GM23338 (cell line): ENCODE results near the gene REXO2. TPM values are rescaled to one million over a fixed set of nuclear protein-coding genes. Genes with fewer than 3 reads are reported as not detected.
A peak's percentile ranks its signal among the peaks of the same experiment; 100 is the strongest.

Source experiments
- ATAC-seq: fragments of 200-7000 bp; cut with Tn5 transposase; 3 replicates; pipeline ENCODE4 v1.9.1; 2020
- DNase-seq: peaks from one replicate; pipeline ENCODE4 v3.0.0-alpha.2; 2015; ENCODE audit warnings: low spot score
- H2AFZ ChIP-seq: fragments of 200-600 bp; sonication (generic); 2 replicates; pipeline ENCODE4 v1.8.0; 2016; ENCODE audit warnings: antibody characterized with exemption, mild to moderate bottlenecking, moderate library complexity
- H3F3A ChIP-seq: fragments of 200-600 bp; sonication (generic); replicated peaks from 2 replicates; pipeline ENCODE4 v1.8.0; 2017; ENCODE audit warnings: antibody characterized with exemption, mixed run types, low read depth
- H3K27ac ChIP-seq: fragments of 200-600 bp; sonication (generic); 2 replicates; pipeline ENCODE4 v1.6.1; 2016; ENCODE audit warnings: low read depth
- H3K27me3 ChIP-seq: fragments of 200-600 bp; sonication (generic); 2 replicates; pipeline ENCODE4 v1.8.0; 2016; ENCODE audit warnings: mild to moderate bottlenecking, mixed run types, moderate library complexity; ENCODE audit not compliant: insufficient read depth
- H3K36me3 ChIP-seq: fragments of 200-600 bp; sonication (generic); 2 replicates; pipeline ENCODE4 v1.8.0; 2016; ENCODE audit warnings: mild to moderate bottlenecking; ENCODE audit not compliant: insufficient read depth
- H3K4me1 ChIP-seq: fragments of 200-600 bp; sonication (generic); 2 replicates; pipeline ENCODE4 v1.8.0; 2016; ENCODE audit warnings: mild to moderate bottlenecking, moderate library complexity; ENCODE audit not compliant: insufficient read depth
- H3K4me2 ChIP-seq: fragments of 200-600 bp; sonication (generic); 2 replicates; pipeline ENCODE4 v1.7.1; 2017; ENCODE audit warnings: mixed run types
- H3K4me3 ChIP-seq: fragments of 200-600 bp; sonication (generic); 2 replicates; pipeline ENCODE4 v1.6.1; 2016; ENCODE audit warnings: mixed run types
- H3K79me2 ChIP-seq: fragments of 200-600 bp; sonication (generic); replicated peaks from 2 replicates; pipeline ENCODE4 v1.8.0; 2017; ENCODE audit warnings: mild to moderate bottlenecking; ENCODE audit not compliant: insufficient read depth
- H3K9me2 ChIP-seq: fragments of 200-600 bp; sonication (generic); 2 replicates; pipeline ENCODE4 v1.8.0; 2017; ENCODE audit not compliant: insufficient read depth
- H4K20me1 ChIP-seq: fragments of 200-600 bp; sonication (generic); replicated peaks from 2 replicates; pipeline ENCODE4 v1.8.0; 2017; ENCODE audit warnings: mild to moderate bottlenecking; ENCODE audit not compliant: insufficient read depth
- H3K27ac Mint-ChIP-seq: 2 replicates; pipeline ENCODE4 v1.8.0; 2020; ENCODE audit warnings: inconsistent platforms, mild to moderate bottlenecking, moderate library complexity, mixed read lengths
- H3K27me3 Mint-ChIP-seq: 3 replicates; pipeline ENCODE4 v1.8.0; 2022; ENCODE audit warnings: low read depth, mild to moderate bottlenecking, moderate library complexity, mixed read lengths, inconsistent platforms; ENCODE audit not compliant: insufficient read depth, poor library complexity
- H3K36me3 Mint-ChIP-seq: 3 replicates; pipeline ENCODE4 v1.8.0; 2021; ENCODE audit warnings: low read depth, mild to moderate bottlenecking, inconsistent platforms, moderate library complexity, mixed read lengths
- H3K4me1 Mint-ChIP-seq: 3 replicates; pipeline ENCODE4 v1.8.0; 2020; ENCODE audit warnings: mild to moderate bottlenecking, inconsistent platforms, mixed read lengths
- H3K4me3 Mint-ChIP-seq: 3 replicates; pipeline ENCODE4 v1.8.0; 2021; ENCODE audit warnings: moderate library complexity, mild to moderate bottlenecking, inconsistent platforms, mixed read lengths
- H3K9me3 Mint-ChIP-seq: 3 replicates; pipeline ENCODE4 v1.8.0; 2020; ENCODE audit warnings: moderate library complexity, mild to moderate bottlenecking, inconsistent platforms, mixed read lengths
- CREB1 ChIP-seq: fragments of 250-450 bp; sonication (Bioruptor Pico); IDR thresholded peaks from 2 replicates; pipeline ENCODE4 v1.5.0; 2020; ENCODE audit warnings: low read depth, mild to moderate bottlenecking, moderate library complexity
- EZH2 ChIP-seq: fragments of 200-600 bp; sonication (generic); IDR thresholded peaks from one replicate; pipeline ENCODE4 v1.8.0; 2017; ENCODE audit warnings: antibody characterized with exemption, mild to moderate bottlenecking, low read depth; ENCODE audit not compliant: unreplicated experiment
- EZH2phosphoT487 ChIP-seq: fragments of 200-600 bp; sonication (generic); IDR thresholded peaks from one replicate; pipeline ENCODE4 v1.8.1; 2018; ENCODE audit warnings: antibody characterized with exemption; ENCODE audit not compliant: unreplicated experiment
- JUNB ChIP-seq: IDR thresholded peaks from one replicate; pipeline ENCODE4 v1.6.1; 2016; ENCODE audit warnings: antibody characterized with exemption; ENCODE audit not compliant: unreplicated experiment
- NANOG ChIP-seq: IDR thresholded peaks from 2 replicates; pipeline ENCODE4 v1.6.1; 2016; ENCODE audit warnings: antibody characterized with exemption, borderline replicate concordance
- STAT1 ChIP-seq: IDR thresholded peaks from one replicate; pipeline ENCODE4 v1.6.1; 2016; ENCODE audit warnings: antibody characterized with exemption; ENCODE audit not compliant: unreplicated experiment
- polyA plus RNA-seq: library from polyadenylated mRNA; unstranded; fragments of >200 nt; fragmentation: Nextera tagmentation; extraction: Ambion mirVana; gene quantifications from 2 replicates; pipeline ENCODE4 v1.2.1, GENCODE V29; 2016
- total RNA-seq: library from RNA; depleted of rRNA; stranded (reverse); fragments of >200 nt; shearing (Covaris generic); gene quantifications from 2 replicates; pipeline ENCODE4 v1.2.3, GENCODE V29; 2014
- TF ChIP-seq, protein P1 (sequence below): fragments of 250-450 bp; sonication (Bioruptor Pico); IDR thresholded peaks from 2 replicates; pipeline ENCODE4 v1.5.0; 2020; ENCODE audit warnings: mild to moderate bottlenecking, moderate library complexity
- TF ChIP-seq, protein P2 (sequence below): IDR thresholded peaks from 2 replicates; pipeline ENCODE4 v1.6.1; 2016; ENCODE audit warnings: antibody characterized with exemption

The REXO2 gene
- total and polyA plus RNA-seq, 2 experiments from 2014 or later = 122 to 245 TPM

DNA sequence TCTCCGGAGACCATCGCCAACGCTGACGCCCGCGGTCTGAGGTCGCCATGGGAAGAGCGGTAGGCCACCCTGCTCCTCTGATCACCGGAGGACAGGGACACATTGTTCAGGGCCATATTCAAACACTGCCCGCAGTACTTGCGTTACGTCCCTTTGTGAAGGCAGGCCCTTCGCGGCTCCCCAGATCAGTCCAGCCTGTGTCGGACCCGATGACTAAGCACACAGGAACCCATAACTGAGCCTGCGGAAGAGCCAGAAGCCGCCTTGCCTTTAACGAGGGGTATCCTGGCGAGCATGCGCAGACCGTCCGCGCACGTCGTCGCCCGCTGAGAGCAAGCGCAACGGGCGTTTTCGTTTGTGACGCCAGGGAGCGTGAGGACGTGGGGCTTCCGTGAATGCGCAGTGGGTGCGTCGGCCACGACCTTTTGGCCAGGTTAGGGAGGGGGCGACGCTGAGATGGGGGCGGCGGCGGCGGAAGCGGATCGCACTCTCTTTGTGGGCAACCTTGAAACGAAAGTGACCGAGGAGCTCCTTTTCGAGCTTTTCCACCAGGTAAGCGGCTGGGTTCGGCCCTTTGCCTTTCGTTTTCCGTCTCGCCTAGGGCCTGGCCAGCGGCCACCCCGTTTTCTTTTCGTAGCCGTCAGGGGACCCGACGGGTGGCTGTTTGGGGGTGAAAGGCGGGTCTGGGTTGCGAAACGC, 38.9 kb upstream of the REXO2 start, which contains the start of the genes C11orf71 and RBM7 (continued):
- TF ChIP-seq, protein P1, sequence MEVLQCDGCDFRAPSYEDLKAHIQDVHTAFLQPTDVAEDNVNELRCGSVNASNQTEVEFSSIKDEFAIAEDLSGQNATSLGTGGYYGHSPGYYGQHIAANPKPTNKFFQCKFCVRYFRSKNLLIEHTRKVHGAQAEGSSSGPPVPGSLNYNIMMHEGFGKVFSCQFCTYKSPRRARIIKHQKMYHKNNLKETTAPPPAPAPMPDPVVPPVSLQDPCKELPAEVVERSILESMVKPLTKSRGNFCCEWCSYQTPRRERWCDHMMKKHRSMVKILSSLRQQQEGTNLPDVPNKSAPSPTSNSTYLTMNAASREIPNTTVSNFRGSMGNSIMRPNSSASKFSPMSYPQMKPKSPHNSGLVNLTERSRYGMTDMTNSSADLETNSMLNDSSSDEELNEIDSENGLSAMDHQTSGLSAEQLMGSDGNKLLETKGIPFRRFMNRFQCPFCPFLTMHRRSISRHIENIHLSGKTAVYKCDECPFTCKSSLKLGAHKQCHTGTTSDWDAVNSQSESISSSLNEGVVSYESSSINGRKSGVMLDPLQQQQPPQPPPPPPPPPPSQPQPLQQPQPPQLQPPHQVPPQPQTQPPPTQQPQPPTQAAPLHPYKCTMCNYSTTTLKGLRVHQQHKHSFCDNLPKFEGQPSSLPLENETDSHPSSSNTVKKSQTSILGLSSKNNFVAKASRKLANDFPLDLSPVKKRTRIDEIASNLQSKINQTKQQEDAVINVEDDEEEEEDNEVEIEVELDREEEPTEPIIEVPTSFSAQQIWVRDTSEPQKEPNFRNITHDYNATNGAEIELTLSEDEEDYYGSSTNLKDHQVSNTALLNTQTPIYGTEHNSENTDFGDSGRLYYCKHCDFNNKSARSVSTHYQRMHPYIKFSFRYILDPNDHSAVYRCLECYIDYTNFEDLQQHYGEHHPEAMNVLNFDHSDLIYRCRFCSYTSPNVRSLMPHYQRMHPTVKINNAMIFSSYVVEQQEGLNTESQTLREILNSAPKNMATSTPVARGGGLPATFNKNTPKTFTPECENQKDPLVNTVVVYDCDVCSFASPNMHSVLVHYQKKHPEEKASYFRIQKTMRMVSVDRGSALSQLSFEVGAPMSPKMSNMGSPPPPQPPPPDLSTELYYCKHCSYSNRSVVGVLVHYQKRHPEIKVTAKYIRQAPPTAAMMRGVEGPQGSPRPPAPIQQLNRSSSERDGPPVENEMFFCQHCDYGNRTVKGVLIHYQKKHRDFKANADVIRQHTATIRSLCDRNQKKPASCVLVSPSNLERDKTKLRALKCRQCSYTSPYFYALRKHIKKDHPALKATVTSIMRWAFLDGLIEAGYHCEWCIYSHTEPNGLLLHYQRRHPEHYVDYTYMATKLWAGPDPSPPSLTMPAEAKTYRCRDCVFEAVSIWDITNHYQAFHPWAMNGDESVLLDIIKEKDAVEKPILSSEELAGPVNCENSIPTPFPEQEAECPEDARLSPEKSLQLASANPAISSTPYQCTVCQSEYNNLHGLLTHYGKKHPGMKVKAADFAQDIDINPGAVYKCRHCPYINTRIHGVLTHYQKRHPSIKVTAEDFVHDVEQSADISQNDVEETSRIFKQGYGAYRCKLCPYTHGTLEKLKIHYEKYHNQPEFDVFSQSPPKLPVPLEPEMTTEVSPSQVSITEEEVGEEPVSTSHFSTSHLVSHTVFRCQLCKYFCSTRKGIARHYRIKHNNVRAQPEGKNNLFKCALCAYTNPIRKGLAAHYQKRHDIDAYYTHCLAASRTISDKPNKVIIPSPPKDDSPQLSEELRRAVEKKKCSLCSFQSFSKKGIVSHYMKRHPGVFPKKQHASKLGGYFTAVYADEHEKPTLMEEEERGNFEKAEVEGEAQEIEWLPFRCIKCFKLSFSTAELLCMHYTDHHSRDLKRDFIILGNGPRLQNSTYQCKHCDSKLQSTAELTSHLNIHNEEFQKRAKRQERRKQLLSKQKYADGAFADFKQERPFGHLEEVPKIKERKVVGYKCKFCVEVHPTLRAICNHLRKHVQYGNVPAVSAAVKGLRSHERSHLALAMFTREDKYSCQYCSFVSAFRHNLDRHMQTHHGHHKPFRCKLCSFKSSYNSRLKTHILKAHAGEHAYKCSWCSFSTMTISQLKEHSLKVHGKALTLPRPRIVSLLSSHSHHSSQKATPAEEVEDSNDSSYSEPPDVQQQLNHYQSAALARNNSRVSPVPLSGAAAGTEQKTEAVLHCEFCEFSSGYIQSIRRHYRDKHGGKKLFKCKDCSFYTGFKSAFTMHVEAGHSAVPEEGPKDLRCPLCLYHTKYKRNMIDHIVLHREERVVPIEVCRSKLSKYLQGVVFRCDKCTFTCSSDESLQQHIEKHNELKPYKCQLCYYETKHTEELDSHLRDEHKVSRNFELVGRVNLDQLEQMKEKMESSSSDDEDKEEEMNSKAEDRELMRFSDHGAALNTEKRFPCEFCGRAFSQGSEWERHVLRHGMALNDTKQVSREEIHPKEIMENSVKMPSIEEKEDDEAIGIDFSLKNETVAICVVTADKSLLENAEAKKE (CRISPR knock-in tag) = no peak
- no peak for TF ChIP-seq NANOG
- TF ChIP-seq STAT1 = no peak

DNA sequence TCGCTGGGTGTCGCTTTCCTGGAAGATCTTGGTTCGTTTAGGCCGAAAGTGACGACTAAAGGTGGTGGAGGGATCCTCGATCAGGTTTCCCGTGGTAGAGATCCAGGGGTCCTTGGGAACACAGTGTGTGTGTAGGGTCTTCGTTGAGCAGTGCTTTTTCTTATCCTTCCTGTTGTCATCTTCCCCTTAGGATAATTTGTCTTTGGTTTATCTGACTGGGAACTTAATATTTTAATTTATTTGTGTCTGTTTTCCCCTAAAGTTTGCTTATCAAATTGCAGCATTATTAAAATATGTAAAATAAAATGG, 38.4 kb upstream of the REXO2 start:
- peaks cover 13% of the 10 kb centered on the region; the same call in 1 of the 2 replicates for H3K36me3 ChIP-seq
- H3K27me3 Mint-ChIP-seq = peaks cover 14% of the 10 kb centered on the region
- no peak for ATAC-seq
- H3K27me3 ChIP-seq = no peaks in the 10 kb centered on the region
- DNase-seq = no peak
- H3K4me1 Mint-ChIP-seq = peaks cover 37% of the 10 kb centered on the region
- H3K4me3 ChIP-seq = peak overlapping the region; percentile 72
- H3K27ac ChIP-seq = peak overlapping the region; percentile 91
- peak overlapping the region; percentile 100 for H3K27ac Mint-ChIP-seq
- peak overlapping the region; percentile 95 for H3K4me3 Mint-ChIP-seq
- no peaks in the 10 kb centered on the region for H3K9me3 Mint-ChIP-seq
- H3K79me2 ChIP-seq = peaks cover 62% of the 10 kb centered on the region
- 0 out of 2 replicates have a peak overlapping the region, but pooled peaks have one; percentile 8 for H2AFZ ChIP-seq
- peak overlapping the region; percentile 81 for H3K4me2 ChIP-seq
- H4K20me1 ChIP-seq = 0 out of 2 replicates have a peak, but pooled peaks cover 2% of the 10 kb centered on the region
- no peaks in the 10 kb centered on the region for H3K9me2 ChIP-seq
- peaks cover 34% of the 10 kb centered on the region for H3K36me3 Mint-ChIP-seq
- H3F3A ChIP-seq = no peaks in the 10 kb centered on the region
- peaks cover 28% of the 10 kb centered on the region for H3K4me1 ChIP-seq
- TF ChIP-seq, protein P1 (CRISPR knock-in tag) = no peak
- TF ChIP-seq, protein P2, sequence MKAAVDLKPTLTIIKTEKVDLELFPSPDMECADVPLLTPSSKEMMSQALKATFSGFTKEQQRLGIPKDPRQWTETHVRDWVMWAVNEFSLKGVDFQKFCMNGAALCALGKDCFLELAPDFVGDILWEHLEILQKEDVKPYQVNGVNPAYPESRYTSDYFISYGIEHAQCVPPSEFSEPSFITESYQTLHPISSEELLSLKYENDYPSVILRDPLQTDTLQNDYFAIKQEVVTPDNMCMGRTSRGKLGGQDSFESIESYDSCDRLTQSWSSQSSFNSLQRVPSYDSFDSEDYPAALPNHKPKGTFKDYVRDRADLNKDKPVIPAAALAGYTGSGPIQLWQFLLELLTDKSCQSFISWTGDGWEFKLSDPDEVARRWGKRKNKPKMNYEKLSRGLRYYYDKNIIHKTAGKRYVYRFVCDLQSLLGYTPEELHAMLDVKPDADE = no peak
- no peak for TF ChIP-seq CREB1 (CRISPR knock-in tag)
- TF ChIP-seq EZH2phosphoT487 = no peak
- no peak for TF ChIP-seq JUNB
- no peak for TF ChIP-seq EZH2
- no peak for TF ChIP-seq STAT1
